GM08714 (cell line): ENCODE measurements around the gene CSPG4.
A peak's percentile ranks its signal among the peaks of the same experiment; 100 is the strongest.
"Not testable (repeated sequence)": the region's sequence is repeated elsewhere in the genome, so short reads cannot be mapped to it uniquely, and the experiment has no call there.

Experiments used
- H3K4me3 ChIP-seq: fragments of 200-500 bp; sonication (Bioruptor generic); 2 replicates; pipeline ENCODE4 v1.5.1; 2014; ENCODE audit warnings: mild to moderate bottlenecking, low read length, inconsistent platforms
- ZNF274 ChIP-seq: IDR thresholded peaks from 2 replicates; pipeline ENCODE4 v1.6.1; 2012; ENCODE audit warnings: mild to moderate bottlenecking, low read depth, low read length

The CSPG4 gene

DNA sequence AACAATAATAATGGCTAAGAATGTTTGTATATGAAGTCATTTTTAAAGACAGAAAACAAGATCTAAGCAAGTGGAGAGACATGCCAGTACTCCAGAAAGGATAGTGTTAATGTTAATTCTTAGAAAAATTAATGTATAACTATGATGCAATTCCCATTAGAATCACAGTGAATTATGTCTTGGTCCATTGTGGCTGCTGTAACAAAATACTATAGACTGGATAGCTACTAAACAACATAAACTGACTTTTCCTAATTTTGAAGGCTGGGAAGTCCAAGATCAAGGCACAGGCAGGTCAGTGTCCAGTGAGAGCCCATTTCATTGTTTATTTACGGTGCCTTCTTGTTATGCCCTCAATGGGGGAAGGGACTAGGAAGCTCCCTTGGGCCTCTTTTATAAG, 32.7 kb upstream of the CSPG4 start:
- no peak for TF ChIP-seq ZNF274
- H3K4me3 ChIP-seq: no peak overlapping the region

DNA sequence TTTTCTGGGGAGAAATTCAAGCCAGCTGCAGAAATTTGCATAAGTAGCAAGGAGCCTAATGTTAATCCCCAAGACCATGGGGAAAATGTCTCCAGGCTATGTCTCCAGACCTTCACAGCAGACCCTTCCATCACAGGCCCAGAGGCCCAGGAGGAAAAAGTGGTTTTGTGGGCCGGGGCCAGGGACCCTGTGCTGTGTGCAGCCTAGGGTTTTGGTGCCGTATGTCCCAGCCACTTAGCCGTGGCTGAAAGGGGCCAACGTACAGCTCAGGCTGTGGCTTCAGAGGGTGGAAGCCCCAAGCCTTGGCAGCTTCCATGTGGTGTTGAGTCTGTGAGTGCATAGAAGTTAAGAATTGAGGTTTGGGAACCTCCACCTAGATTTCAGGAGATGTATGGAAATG, 29.7 kb upstream of the CSPG4 start:
- H3K4me3 ChIP-seq: not testable (repeated sequence)

DNA sequence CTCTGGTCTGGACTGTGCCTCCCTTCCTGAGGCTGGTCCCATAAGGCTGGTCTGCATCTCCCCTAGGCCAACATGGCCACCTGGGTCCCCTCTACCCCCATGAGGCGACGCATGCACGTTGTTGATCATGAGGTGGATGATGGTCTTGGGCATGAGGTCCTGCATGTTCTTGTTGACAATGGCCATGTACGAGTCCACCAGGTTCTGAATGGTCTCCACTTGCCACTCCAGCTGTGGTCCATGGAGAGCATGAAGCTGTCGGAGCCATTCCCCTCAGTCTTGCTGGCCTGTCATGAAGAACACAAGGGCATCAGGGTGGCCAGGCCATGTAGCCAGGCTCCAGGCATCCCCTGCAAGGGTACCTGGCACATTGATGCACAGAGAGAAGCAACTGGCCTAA, 27.1 kb upstream of the CSPG4 start:
- no peak overlapping the region for H3K4me3 ChIP-seq
- TF ChIP-seq ZNF274: no peak

DNA sequence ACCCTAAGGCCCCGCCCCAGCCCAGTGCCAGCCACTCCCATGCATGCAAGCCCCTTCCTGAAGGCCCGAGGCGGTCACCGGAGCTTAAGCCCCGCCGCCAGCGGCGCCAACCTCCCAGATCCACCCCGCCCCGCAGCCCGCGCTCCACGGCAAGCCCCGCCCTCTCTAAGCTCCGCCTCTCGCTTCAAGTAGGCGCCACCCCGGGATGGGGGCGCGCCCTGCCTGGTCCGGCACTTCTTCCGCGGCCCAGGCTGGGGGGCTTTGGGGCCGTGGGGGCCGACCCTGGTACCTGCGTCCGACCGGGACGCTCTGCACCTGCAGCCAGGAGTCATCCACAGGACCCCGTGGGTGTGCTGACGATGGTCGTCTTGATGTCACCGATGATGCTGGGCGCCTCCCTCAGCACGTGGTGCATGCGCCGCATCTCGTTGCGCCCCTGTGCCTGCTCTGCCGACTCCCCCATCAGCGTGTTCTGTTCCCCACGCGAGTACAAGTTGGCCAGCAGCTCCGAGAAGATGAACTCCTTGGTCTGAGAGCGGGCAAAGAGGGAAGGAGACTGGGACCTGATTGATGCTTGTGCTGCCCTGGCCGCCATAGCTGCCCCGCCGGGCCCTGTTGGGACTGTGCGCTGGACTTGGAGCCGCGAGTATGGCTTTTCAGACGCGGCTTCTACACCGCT, 26.1 kb upstream of the CSPG4 start:
- peak overlapping the region; percentile 91 for H3K4me3 ChIP-seq
- TF ChIP-seq ZNF274: no peak

DNA sequence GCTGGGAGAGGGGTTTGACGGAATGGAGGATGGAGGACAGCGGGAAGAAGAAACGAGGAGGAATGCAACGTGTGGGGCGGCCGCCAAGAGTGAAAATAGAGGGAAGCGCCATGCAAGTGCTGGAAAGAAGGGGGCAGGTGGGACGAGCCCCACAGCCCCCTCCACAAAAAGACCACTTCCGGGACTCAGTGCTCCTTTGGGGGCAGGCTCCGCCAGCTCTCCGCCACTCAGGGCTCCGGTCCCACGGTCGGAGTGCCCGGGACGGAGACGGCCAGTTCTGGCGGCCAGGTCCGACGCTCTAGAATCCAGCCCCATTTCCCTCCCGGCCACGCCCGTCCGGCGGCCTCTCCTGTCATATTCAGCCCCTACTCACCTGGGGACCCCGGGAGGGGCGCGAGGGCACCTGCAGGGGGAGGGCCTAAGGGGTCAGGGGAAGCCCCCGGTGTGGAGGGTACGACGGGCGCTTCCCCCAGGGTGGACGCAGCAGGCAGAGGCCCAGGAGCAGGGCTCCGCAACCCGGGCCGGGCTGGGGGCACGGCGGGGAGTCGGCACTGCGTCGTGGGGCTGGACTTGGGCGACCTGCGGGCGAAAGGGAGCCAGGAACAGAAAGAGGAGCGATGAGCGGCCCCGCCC, 25.5 kb upstream of the CSPG4 start:
- TF ChIP-seq ZNF274: no peak

DNA sequence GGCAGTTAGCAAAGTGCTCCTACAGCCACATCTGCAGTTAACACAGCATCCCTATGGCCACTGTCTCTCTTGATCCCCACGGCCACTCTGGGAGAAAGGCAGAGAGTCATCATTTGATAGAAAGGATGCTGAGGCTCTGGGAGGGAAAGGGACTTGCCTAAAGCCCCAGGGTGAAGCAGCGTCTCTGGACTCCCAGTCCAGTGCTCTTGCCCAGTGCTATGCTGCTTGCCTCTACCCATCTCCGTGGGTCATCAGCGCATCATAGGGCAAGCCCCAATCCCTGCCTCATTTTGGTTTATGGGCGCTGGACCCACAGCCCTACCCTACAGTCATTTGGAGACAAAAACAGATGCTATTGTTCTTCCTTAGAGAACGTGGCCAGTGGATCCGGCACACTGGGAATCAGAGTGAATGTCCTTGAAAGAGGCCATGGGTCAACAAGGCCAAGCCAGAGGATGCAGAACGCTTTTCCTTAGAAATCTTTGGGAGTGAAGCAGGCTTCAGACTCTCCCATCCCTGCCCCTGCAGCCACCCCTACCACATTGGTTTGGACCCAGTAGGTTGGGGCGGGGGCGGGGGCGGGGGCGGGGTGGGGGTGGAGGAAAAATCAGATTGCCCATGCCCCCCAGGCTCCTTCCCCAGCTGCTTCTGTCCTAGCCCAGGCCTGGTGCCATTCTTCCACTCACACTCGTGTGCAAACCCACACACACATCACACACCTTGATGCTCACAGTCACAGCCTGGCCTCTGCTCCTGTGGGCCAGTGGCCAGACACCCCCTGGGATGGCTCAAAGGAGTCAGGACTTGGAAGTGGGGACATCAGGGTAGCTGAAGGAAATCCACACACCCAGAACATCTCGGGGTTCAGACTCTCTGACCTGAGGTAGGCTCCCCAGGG, 24.7 kb upstream of the CSPG4 start:
- H3K4me3 ChIP-seq: peak overlapping the region; percentile 91; the same call in 1 of the 2 replicates

More for the DNA sequence above, 25.5 kb upstream of the CSPG4 start:
- peak overlapping the region; percentile 91 for H3K4me3 ChIP-seq

DNA sequence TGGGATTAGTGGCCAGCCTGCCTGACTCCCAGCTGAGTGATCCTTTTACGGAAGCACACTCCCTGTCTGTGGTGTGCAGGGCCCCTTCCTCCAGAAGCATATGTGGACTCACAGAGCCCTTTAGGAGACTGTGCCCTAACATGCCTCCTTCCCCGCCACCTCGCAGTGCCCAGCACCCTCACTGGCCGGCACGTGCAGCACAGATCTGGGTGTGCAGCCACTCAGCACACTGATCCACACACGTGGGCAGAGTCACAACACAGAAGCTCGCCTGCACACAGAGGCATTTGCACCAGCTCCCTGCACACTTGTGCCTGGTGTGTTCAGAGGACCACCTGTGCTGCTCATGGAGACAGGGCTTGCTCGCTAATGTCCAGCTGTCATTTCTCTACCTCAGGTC, 23.6 kb upstream of the CSPG4 start:
- no peak overlapping the region for H3K4me3 ChIP-seq
- no peak for TF ChIP-seq ZNF274

DNA sequence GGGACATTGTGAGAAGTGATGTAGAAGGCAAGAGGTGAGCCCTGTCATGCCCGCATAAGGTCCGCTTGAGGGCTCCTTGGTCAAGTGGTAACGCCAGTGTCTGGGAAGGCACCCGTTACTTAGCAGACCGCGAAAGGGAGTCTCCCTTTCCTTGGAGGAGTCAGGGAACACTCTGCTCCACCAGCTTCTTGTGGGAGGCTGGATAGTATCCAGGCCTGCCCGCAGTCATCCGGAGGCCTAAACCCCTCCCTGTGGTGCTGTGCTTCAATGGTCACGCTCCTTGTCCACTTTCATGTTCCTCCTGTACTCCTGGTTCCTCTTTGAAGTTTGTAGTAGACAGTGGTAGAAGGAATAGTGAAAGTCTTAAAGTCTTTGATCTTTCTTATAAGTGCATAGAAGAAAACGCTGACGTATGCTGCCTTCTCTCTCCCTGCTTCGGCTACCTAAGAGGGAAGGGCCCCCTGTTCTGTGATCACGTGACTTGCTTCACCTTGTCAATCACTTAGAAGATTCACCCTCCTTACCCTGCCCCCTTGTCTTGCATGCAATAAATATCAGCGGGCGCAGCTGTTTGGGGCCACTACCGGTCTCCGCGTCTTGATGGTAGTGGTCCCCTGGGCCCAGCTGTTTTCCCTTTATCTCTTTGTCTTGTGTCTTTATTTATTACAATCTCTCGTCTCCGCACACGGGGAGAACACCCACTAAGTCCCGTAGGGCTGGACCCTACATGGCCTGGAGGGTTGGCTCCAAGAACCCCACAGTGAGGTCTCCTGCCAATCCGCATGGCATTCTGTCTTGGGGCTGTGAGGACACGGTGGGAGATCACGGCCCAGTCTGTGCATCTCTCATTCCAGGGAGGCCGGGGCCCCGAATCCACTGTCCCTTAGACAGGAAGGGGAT, 22.5 kb upstream of the CSPG4 start:
- not testable (repeated sequence) for H3K4me3 ChIP-seq

DNA sequence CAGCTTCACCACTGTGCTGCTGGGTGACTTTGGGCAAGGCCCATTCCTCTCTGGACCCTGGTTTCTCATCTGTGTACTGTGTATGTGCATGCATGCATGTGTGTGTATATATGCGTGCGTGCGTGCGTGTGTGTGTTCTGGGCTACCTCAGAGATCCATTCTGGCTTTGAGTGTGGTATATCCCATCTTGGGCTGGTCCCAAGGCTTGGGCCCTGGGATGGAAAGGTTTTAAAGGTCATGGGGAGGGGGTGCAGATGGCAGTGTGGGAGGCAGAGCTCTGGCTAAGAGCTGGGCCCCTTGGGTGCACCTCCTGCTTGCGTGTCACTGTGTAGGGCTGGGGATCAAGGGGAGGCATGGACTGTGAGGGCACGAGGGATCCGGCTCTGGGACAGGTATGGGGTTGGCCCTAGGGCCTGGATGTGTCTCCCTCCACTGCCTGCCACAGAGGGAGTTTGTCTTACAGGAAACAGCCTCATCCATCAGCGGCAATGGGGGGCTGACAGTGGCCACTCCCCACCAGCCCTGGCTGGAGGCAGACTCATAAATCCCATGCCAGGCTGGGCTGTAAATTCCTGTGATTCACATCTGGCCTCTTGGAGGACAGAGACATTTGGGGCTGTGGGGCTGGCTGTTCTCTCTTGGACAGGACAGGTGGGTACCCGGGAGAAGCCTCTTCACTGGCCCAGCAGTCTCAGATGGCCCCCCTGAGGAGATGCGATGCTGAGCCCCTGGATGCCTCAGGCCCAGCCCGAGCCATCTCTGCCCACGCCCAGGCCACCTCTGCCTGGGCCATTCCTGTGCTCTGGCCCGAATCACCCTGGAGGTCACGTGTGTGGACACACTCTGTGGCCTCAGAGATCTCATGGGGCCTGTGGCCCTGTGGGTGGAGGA, 21.4 kb upstream of the CSPG4 start:
- no peak for TF ChIP-seq ZNF274
- no peak overlapping the region for H3K4me3 ChIP-seq

DNA sequence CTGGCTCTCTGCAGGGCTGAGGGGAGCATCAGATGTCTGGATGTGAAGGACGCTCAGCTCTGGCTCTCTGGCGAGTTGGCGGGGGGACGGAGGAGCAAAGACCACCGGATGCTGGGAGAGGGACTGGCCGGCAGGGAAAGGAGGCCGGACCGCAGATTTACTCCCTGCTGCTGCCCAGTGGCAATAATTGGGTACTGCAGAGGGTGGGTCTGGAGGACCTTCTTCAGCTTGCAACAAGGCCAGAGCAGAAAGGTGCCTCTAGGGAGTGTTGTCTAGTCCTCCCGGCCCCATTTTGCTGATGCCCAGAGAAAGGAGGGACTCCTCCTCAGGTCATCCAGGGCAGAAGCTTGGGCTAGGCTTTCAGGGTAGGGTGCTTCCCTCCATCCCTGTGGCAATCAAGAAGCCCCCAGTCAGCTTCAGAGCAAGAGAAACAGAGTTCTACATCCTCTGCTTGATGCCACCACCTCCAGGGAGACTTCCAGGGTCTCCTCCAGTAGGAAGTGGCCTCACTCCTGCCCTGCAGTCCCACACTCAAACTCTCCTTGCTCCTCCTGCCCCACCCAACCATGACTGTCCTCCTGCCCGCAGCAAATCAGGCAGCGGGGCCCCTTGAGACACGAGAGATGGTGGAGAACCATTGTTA, 20.3 kb upstream of the CSPG4 start:
- no peak for TF ChIP-seq ZNF274

DNA sequence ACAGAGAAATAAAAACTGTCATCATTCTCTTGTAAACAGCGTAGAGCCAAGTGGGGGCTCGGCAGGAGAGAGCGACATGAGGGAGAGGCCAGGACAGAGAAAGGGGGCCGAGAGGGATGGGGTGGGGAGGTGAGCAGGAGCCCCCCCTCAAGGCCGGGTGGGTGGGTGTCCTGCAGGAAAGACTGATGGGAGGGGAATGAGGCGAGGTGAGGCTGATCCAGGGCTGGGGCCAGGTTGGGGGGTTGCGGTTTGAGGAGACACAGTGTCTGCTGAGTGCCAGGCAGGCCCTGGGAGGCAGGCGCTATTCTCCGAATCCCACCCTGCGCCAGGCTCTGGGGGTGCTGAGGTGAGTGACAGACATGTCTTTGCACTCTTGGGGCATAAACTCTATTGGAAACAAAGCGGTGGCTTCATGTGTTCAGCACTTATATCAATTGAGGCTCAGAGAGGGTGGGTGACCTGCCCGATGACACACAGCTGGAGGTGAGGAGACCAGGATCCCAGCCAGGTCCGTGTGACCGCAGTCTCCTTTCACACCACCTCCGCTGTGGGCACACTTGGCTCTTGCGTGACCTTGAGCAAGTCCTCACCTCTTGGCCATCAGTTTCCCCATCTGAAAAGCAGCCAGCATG, 19.6 kb upstream of the CSPG4 start:
- no peak for TF ChIP-seq ZNF274
- H3K4me3 ChIP-seq: no peak overlapping the region

More for the DNA sequence above, 20.3 kb upstream of the CSPG4 start:
- H3K4me3 ChIP-seq: no peak overlapping the region

DNA sequence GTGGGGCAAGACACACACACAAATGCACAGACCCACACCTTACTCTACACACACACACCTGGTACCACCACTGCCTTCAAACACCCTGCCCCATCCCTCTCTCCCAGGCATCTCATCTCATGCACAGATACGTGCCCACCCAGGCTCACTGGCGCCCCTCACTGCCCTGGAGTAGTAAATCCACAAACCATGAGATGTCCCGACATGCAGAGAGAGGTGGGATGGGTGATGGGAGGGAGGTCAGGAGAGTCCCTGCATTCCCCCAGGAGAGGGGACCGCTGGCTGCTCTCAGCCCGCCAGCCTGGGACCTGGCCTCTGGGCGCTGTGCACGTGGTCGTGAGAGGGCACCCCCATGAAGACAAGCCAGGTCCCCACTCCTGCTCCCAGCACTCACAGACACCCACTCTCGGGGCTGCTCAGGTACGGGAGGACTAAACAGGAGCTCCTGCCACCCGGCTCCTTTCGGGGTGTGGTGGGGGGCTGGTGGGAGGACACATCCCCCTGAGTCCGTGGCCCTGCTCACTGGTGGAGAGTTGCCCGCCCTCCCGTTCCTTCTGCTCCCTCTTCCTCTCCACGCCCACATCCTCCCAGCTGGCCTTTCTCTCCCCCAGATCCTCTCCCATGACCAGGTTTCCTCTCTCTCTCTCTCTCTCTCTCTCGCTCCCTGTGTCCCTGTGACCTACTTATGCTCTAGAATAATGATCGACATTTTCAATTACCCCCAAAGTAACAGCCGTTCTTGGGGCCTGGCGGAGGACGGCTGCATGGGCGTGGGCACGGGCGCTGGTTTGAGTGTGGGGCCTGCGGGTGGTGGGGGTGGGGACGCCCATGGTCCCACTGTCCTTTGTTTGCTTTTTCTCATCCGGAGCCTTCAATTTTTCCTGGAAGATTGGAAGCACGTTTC, 18.9 kb upstream of the CSPG4 start:
- H3K4me3 ChIP-seq: no peak overlapping the region
- no peak for TF ChIP-seq ZNF274

DNA sequence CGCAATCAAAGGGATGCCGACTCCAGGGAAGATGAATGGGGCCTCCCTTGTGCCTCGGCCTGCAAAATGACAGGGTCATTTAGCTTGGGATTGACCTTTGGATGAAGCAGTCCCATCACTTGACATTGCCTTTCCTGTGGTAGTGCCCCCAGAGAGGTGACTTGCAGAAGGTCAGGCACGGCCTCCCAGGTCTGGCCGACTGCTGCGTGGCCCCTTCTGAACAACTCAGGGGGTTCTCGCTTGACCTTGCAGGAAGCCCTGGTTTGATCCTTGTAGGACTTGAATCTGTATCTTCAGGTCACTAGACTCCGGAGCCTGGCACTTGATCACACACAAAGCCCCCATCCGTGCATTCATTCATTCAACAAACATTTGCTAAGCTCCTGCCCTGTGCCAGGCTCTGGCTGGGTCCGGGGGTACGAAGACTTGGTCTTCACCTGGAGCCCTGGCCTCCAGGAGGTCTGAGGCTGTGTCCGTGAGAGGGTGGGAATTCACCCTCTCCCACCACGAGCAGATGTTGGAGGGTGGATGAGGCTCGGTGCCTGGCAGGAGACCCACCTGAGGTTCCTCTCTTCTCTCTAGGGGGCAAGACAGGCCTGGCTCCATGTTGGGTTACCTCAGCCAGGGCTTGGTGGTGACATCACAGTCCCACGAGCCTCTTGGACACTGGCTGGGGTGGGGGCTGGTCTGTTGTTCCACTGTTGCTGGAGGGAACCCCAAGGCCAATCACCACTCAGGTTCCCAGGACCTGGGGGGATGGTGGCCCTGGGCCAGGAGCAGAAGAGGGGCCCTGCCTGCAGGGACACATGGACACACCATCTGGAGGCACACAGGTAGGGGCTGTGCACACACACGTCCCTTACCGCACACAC, 18.0 kb upstream of the CSPG4 start:
- not testable (repeated sequence) for H3K4me3 ChIP-seq
